K562 (cell line): Measurements from ENCODE around the gene TLDC2. TPM values are rescaled to one million over a fixed set of nuclear protein-coding genes. Genes with fewer than 3 reads are reported as not detected.

Source experiments
- ATAC-seq: fragments of 200-7000 bp; cut with Tn5 transposase; 3 replicates; pipeline ENCODE4 v1.9.1; 2020; ENCODE audit warnings: moderate library complexity
- BruUV-seq: library from RNA; stranded (reverse); fragments of 400-500 nt; replicated peaks from 2 replicates; lab custom pipeline; 2021; lab: Mats Ljungman, UMichigan
- CTCF ChIA-PET: fragments of 300-600 bp; formaldehyde crosslinking; extraction: SDS; loops from one replicate; lab custom pipeline; 2021; ENCODE audit warnings: low intra/inter-chr PET ratio; lab: Yijun Ruan, JAX
- POLR2A ChIA-PET: fragments of 300-600, 350-650 bp; sonication (Branson Sonifier 250); formaldehyde crosslinking; extraction: SDS; loops from one replicate; lab custom pipeline; 2021; ENCODE audit warnings: antibody characterized with exemption, inconsistent platforms; lab: Yijun Ruan, JAX
- DNase-seq, 4 experiments: peaks; one replicate each; pipeline versions ENCODE4 v3.0.0 to v3.0.0-alpha.2; 2011 to 2018; ENCODE audit warnings: low spot score in 3 of 4, mixed read lengths in 3 of 4; ENCODE audit errors: extremely low read depth in 1 of 4
- FAIRE-seq: peaks from 2 replicates; lab custom pipeline; 2011; peaks lifted over from hg19 to GRCh38; lab: Jason Lieb, UNC
- H2AFZ ChIP-seq: 2 replicates; pipeline ENCODE4 v1.6.0; 2011; ENCODE audit warnings: low read depth, low read length, control low read depth, inconsistent platforms
- H3K27ac ChIP-seq: fragments of 200-600 bp; 3 replicates; pipeline ENCODE4 v1.8.0; 2011; ENCODE audit warnings: low read depth, mild to moderate bottlenecking, control low read depth, inconsistent platforms, low read length, moderate library complexity, mixed read lengths; ENCODE audit errors: extremely low read depth
- H3K27me3 ChIP-seq, 2 experiments: fragments of 300-600 bp in 1 of 2; 2 replicates in 1 of 2; 3 replicates in 1 of 2; pipeline versions ENCODE4 v1.6.0 to v1.8.0; 2011; ENCODE audit warnings: inconsistent platforms in 2 of 2, low read length in 2 of 2, mild to moderate bottlenecking in 1 of 2, mixed read lengths in 1 of 2, moderate library complexity in 1 of 2; ENCODE audit not compliant: control insufficient read depth in 2 of 2, insufficient read depth in 2 of 2
- H3K36me3 ChIP-seq: fragments of 300-600 bp; 3 replicates; pipeline ENCODE4 v1.8.0; 2011; ENCODE audit warnings: mild to moderate bottlenecking, low read length, inconsistent platforms; ENCODE audit not compliant: control insufficient read depth, insufficient read depth
- H3K4me1 ChIP-seq, 2 experiments: fragments of 200-600 bp in 1 of 2; replicated peaks in 1 of 2; 2 replicates in 1 of 2; 3 replicates in 1 of 2; pipeline versions ENCODE4 v1.5.1 to v1.8.0; 2011; ENCODE audit warnings: inconsistent platforms in 2 of 2, low read length in 2 of 2, mild to moderate bottlenecking in 1 of 2, mixed read lengths in 1 of 2, moderate library complexity in 1 of 2; ENCODE audit not compliant: control insufficient read depth in 2 of 2, insufficient read depth in 2 of 2
- H3K4me2 ChIP-seq: 2 replicates; pipeline ENCODE4 v1.6.1; 2011; ENCODE audit warnings: low read length, control low read depth, inconsistent platforms, mixed read lengths; ENCODE audit not compliant: insufficient read depth
- H3K4me3 ChIP-seq: fragments of 200-600 bp; sonication (generic), shearing (Covaris generic); 2 replicates; pipeline ENCODE4 v1.5.1; 2016; ENCODE audit warnings: control low read depth, inconsistent platforms
- H3K79me2 ChIP-seq: fragments of 200-600 bp; 3 replicates; pipeline ENCODE4 v1.8.0; 2011; ENCODE audit warnings: low read length, inconsistent platforms; ENCODE audit not compliant: control insufficient read depth, insufficient read depth
- H3K9ac ChIP-seq, 2 experiments: 2 replicates each; pipeline versions ENCODE4 v1.6.0 to v1.6.1; 2011; ENCODE audit warnings: low read depth in 2 of 2, low read length in 2 of 2, control low read depth in 1 of 2, inconsistent platforms in 1 of 2, mild to moderate bottlenecking in 1 of 2, mixed read lengths in 1 of 2; ENCODE audit not compliant: insufficient read depth in 1 of 2
- H3K9me1 ChIP-seq: one replicate; pipeline ENCODE4 v1.6.0; 2011; ENCODE audit warnings: inconsistent platforms, mild to moderate bottlenecking, low read length, moderate library complexity; ENCODE audit not compliant: control insufficient read depth, insufficient read depth
- H3K9me3 ChIP-seq: replicated peaks from 2 replicates; pipeline ENCODE4 v1.5.1; 2011; ENCODE audit warnings: low read depth, low read length, inconsistent platforms; ENCODE audit not compliant: control insufficient read depth, insufficient read depth
- H4K20me1 ChIP-seq: replicated peaks from 2 replicates; pipeline ENCODE4 v1.6.1; 2011; ENCODE audit warnings: low read length, inconsistent platforms, mixed read lengths; ENCODE audit not compliant: control insufficient read depth, insufficient read depth
- BHLHE40 ChIP-seq: IDR thresholded peaks from 2 replicates; pipeline ENCODE4 v1.6.1; 2011; ENCODE audit warnings: low read length, improper control_type of control experiment
- C11orf30 ChIP-seq: fragments of 450-650 bp; IDR thresholded peaks from 2 replicates; pipeline ENCODE4 v1.6.1; 2016; ENCODE audit warnings: low read depth, mild to moderate bottlenecking
- GABPA ChIP-seq: fragments of 200-800 bp; sonication (Bioruptor generic); conservative IDR thresholded peaks from 2 replicates; pipeline ENCODE4 v1.6.1; 2016; ENCODE audit warnings: low read depth, missing genetic modification characterization, missing compliant biosample characterization
- KLF1 ChIP-seq: fragments of 450-650 bp; IDR thresholded peaks from 2 replicates; pipeline ENCODE4 v1.6.1; 2016; ENCODE audit warnings: missing genetic modification characterization, missing compliant biosample characterization
- MYC ChIP-seq, 2 experiments: fragments of 250-450 bp in 1 of 2; sonication (Bioruptor Pico) in 1 of 2; IDR thresholded peaks; 2 replicates each; pipeline versions ENCODE4 v1.5.1 to v1.6.1; 2012 to 2021; ENCODE audit warnings: low read depth in 2 of 2, borderline replicate concordance in 1 of 2, improper control_type of control experiment in 1 of 2, low read length in 1 of 2, mild to moderate bottlenecking in 1 of 2, moderate library complexity in 1 of 2
- NFIC ChIP-seq: fragments of 450-650 bp; IDR thresholded peaks from 2 replicates; pipeline ENCODE4 v1.6.1; 2017; ENCODE audit warnings: mild to moderate bottlenecking, inconsistent platforms
- PHB2 ChIP-seq: fragments of 450-650 bp; IDR thresholded peaks from 2 replicates; pipeline ENCODE4 v1.6.1; 2017; ENCODE audit warnings: low read depth
- TBP ChIP-seq: optimal IDR thresholded peaks from 2 replicates; pipeline ENCODE3; 2011; ENCODE audit warnings: low read depth, low read length, improper control_type of control experiment
- ZNF551 ChIP-seq: fragments of 250-450 bp; sonication (Bioruptor Pico); IDR thresholded peaks from 2 replicates; pipeline ENCODE4 v1.5.0; 2021; ENCODE audit warnings: mild to moderate bottlenecking, moderate library complexity
- WGBS: fragments of 100-300 bp; shearing (Covaris generic); methylation state at CpG from one replicate; pipeline ENCODE4 v1.1.6; 2016; ENCODE audit warnings: low coverage, mixed read lengths; ENCODE audit not compliant: insufficient coverage; ENCODE audit errors: missing lambda C conversion rate; 5-methylcytosine and 5-hydroxymethylcytosine counted together
- in situ Hi-C: fragments of 300-500 bp; cut with MboI; formaldehyde crosslinking; loops from 4 replicates; pipeline ENCODE4 v1.15.0; 2018; ENCODE audit warnings: inconsistent platforms, mixed read lengths
- intact Hi-C: fragments of 100-400 bp; cut with micrococcal nuclease; formaldehyde crosslinking; loops from 2 replicates; pipeline ENCODE4 v1.14.2; 2022
- polyA plus RNA-seq, 8 experiments: library from polyadenylated mRNA; depleted of rRNA in 4 of 8; stranded (reverse) in 5 of 8; unstranded in 3 of 8; fragments of >200 nt; fragmentation: Nextera tagmentation in 2 of 8; fragmentation: Illumina TruSeq in 1 of 8; extraction: Ambion mirVana in 2 of 8; extraction: Trizol in 1 of 8; gene quantifications; 2 replicates each; pipeline versions ENCODE4 v1.2.1 to v1.2.3, GENCODE V29; 2011 to 2014; ENCODE audit warnings: inconsistent platforms in 1 of 8, missing spikeins in 1 of 8
- total RNA-seq, 7 experiments: library from RNA; depleted of rRNA in 6 of 7; stranded (reverse); fragments of >200 nt in 6 of 7; fragmentation: Illumina TruSeq in 2 of 7; extraction: Trizol in 2 of 7; gene quantifications; 2 replicates each; pipeline versions ENCODE4 v1.2.1 to v1.2.3, GENCODE V29; 2011 to 2021; ENCODE audit warnings: low replicate concordance in 1 of 7
- TF ChIP-seq, protein P1 (sequence below): fragments of 200-800 bp; sonication (Bioruptor generic); IDR thresholded peaks from 2 replicates; pipeline ENCODE4 v1.6.1; 2017; ENCODE audit warnings: missing genetic modification characterization, missing compliant biosample characterization
- TF ChIP-seq, protein P2 (sequence below), 2 experiments: fragments of 450-650 bp; IDR thresholded peaks; 2 replicates each; pipeline ENCODE4 v1.6.1; 2016; ENCODE audit warnings: mild to moderate bottlenecking in 2 of 2, borderline replicate concordance in 1 of 2, low read depth in 1 of 2, moderate library complexity in 1 of 2

Gene TLDC2
- total and polyA plus RNA-seq, 9 of the 15 experiments (the other 6 are each of a cell fraction or from before 2014, with no cell fraction given): not detected

DNA sequence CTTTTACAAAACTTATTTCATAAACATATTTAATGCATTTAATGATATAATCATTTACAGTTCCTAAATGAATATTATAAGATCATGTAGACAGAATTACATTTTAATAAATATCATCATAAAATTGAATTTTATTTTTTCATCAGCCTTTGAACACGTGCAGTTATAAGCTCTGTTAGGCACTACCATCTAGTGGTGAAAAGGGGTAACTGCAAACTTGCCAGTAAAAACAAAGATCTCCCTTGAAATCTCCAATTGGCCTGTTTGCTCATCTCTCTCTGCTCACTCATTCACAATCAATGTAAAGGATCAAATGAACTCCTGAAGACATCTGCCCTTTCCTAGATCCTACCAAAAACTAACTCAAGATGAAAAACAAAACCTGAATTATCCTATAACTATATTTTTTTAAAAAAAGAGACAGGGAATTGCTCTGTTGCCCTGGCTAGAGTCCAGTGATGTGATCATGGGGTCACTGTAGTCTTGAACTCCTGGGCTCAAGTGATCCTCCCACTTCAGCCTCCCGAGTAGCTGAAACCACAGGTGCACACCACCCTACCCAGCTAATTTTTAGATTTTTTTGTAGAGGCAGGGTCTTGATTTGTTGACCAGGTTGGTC is 43.9 kb downstream of the TLDC2 start:
- in situ Hi-C loops: no loop called here
- no peak overlapping the region for H2AFZ ChIP-seq
- TF ChIP-seq, protein P1, sequence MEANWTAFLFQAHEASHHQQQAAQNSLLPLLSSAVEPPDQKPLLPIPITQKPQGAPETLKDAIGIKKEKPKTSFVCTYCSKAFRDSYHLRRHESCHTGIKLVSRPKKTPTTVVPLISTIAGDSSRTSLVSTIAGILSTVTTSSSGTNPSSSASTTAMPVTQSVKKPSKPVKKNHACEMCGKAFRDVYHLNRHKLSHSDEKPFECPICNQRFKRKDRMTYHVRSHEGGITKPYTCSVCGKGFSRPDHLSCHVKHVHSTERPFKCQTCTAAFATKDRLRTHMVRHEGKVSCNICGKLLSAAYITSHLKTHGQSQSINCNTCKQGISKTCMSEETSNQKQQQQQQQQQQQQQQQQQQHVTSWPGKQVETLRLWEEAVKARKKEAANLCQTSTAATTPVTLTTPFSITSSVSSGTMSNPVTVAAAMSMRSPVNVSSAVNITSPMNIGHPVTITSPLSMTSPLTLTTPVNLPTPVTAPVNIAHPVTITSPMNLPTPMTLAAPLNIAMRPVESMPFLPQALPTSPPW (CRISPR knock-in tag): no peak
- peak; percentile 86 for TF ChIP-seq MYC (IDR thresholded peaks at IDR 0.05; ENCODE audit: low read depth, low read length)
- no peak for TF ChIP-seq MYC (CRISPR knock-in tag; IDR thresholded peaks at IDR 0.05; ENCODE audit: borderline replicate concordance, low read depth)
- TF ChIP-seq, protein P2, sequence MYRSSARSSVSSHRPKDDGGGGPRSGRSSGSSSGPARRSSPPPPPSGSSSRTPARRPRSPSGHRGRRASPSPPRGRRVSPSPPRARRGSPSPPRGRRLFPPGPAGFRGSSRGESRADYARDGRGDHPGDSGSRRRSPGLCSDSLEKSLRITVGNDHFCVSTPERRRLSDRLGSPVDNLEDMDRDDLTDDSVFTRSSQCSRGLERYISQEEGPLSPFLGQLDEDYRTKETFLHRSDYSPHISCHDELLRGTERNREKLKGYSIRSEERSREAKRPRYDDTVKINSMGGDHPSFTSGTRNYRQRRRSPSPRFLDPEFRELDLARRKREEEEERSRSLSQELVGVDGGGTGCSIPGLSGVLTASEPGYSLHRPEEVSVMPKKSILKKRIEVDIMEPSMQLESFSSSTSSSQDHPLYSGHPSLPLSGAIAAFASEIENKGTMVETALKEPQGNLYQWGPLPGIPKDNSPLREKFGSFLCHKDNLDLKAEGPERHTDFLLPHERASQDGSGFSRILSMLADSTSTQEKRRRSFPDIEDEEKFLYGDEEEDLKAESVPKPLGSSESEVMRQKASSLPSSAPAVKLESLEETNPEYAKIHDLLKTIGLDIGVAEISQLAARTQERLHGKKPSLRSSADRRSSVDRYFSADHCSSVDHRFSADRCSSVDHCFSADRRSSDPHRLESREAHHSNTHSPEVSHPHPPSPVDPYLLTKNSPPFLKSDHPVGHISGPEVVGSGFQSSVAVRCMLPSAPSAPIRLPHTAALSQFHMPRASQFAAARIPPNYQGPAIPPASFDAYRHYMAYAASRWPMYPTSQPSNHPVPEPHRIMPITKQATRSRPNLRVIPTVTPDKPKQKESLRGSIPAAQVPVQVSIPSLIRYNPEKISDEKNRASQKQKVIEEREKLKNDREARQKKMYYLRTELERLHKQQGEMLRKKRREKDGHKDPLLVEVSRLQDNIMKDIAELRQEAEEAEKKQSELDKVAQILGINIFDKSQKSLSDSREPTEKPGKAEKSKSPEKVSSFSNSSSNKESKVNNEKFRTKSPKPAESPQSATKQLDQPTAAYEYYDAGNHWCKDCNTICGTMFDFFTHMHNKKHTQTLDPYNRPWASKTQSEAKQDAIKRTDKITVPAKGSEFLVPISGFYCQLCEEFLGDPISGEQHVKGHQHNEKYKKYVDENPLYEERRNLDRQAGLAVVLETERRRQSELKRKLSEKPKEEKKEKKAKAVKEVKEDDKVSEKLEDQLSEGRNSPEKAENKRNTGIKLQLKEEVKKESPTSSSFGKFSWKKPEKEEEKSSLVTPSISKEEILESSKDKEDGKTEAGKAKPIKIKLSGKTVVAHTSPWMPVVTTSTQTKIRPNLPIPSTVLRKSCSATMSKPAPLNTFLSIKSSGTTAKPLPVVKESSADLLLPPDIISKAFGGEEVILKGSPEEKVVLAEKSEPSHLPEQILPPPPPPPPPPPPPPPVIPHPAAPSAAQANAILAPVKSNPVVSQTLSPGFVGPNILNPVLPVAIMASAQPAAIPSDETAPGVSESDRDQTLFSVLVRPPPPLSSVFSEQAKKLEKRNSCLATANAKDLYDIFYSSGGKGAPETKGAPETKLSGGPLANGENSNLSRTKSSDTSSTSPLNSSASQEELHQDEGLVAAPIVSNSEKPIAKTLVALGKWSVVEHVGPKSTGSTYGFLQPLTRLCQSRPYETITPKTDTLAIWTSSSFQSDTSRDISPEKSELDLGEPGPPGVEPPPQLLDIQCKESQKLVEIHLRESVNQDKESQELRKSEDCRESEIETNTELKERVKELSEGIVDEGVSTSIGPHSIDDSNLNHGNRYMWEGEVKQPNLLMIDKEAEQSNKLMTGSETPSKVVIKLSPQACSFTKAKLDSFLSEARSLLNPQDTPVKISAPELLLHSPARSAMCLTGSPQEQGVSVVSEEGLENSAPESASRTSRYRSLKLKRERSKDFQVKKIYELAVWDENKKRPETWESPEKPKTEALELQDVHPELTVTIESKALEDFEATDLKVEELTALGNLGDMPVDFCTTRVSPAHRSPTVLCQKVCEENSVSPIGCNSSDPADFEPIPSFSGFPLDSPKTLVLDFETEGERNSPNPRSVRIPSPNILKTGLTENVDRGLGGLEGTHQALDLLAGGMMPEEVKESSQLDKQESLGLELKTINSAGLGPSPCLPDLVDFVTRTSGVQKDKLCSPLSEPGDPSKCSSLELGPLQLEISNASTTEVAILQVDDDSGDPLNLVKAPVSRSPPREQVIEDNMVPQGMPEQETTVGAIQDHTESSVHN (IDR thresholded peaks at IDR 0.05; ENCODE audit: borderline replicate concordance in 1 of 2, low read depth in 1 of 2): no peak
- TF ChIP-seq GABPA (tag): 0 out of 2 replicates have a peak, but pooled peaks have one; percentile 16
- TF ChIP-seq PHB2: no peak
- no peak for TF ChIP-seq ZNF551 (CRISPR knock-in tag)
- TF ChIP-seq NFIC: peak; percentile 18; the same call in 1 of the 2 replicates
- TF ChIP-seq C11orf30: no peak
- TF ChIP-seq KLF1 (tag): no peak
- TF ChIP-seq TBP: peak; percentile 15
- peak; percentile 83 for TF ChIP-seq BHLHE40

More for the DNA sequence above, 43.9 kb downstream of the TLDC2 start:
- CTCF ChIA-PET: interaction anchor here (0.9 to 1.1 kb wide), 2 partner anchors 201 to 720 kb away, joined by 4 read pairs; no protein-coding TSS in a partner anchor
- Histone ChIP-seq H3K36me3 (peaks cover 5% of the 10 kb centered on the region; the same call in 1 of the 3 replicates), H3K27me3 (no peaks in the 10 kb centered on the region), H3K4me2 (no peak overlapping the region), H3K9ac (no peak overlapping the region), H3K4me1 (peaks cover 9 to 10% of the 10 kb centered on the region in 2 experiments; a peak in 4 of 5 replicates), H3K79me2 (no peaks in the 10 kb centered on the region), H3K9me3 (no peaks in the 10 kb centered on the region), H3K4me3 (no peak overlapping the region), H3K9me1 (no peaks in the 10 kb centered on the region), H3K27ac (no peak overlapping the region), H4K20me1 (no peaks in the 10 kb centered on the region)
- 0% methylated on average over 2 of the region's 2 CpGs for WGBS
- peak; percentile 77 for ATAC-seq
- no TSS peak for BruUV-seq
- intact Hi-C loops: no loop called here
- DNase-seq: peak; percentile 56 to 71 (median 59)
- POLR2A ChIA-PET: interaction anchor here (0.5 to 2.2 kb wide), 6 partner anchors 11 to 529 kb away, joined by 3 to 7 read pairs (median 4); partner anchors contain the start of gene DSN1
- peak; percentile 88 for FAIRE-seq
